ENCODE results near the gene FAR1.

DNA sequence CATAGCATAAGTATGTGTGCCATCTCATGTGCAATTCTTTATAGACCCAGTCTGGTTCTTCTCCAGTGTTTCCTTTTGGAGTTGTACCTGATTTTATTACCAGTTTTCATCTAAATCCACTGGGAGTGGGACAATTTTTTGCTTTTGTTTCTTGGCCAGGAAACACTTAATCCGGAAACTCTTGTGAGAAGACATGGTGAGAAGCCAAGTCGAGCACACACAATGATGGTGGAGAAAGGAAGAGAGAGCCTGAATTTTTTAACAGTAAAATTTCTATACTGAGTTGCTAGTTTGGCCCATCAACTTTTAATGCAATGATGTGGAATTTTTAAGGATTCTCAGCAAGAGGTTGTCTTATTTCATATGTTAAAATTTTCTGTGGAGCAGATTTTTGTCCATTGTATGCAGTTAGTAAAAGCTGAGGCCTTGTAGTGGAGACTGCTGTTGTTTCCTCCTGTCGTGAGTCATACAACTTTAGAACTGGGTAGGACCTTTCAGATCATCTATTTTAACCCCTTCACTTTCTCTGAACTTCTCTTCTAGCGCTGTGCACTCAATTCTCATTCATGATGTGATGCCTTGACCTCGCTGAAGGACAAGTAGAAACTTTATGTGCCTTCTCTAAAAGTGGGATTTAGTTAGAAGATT, 17.1 kb downstream of the FAR1 start:
- no peak for TF ChIP-seq SUZ12 (IDR thresholded peaks at IDR 0.05)
- TF ChIP-seq NFRKB (IDR thresholded peaks at IDR 0.05): no peak
- no peak for TF ChIP-seq FOXK2 (IDR thresholded peaks at IDR 0.05)
- TF ChIP-seq TARDBP (IDR thresholded peaks at IDR 0.05): no peak
- no peak for TF ChIP-seq ARNT (IDR thresholded peaks at IDR 0.05)

Data from HEK293T (cell line).